HepG2 (cell line): Measurements from ENCODE around the gene PGA3. TPM values are rescaled to one million over a fixed set of nuclear protein-coding genes. Genes with fewer than 3 reads are reported as not detected.

ENCODE experiments used
- ATF6 ChIP-seq: sonication (generic); formaldehyde crosslinking; conservative IDR thresholded peaks from 2 replicates; pipeline ENCODE4 v1.4.0; 2020; ENCODE audit warnings: missing genetic modification reagents
- ELF4 ChIP-seq: sonication (generic); formaldehyde crosslinking; IDR thresholded peaks from 2 replicates; pipeline ENCODE4 v1.5.0; 2020; ENCODE audit warnings: missing genetic modification reagents, mild to moderate bottlenecking, moderate library complexity, borderline replicate concordance
- FOXC1 ChIP-seq: sonication (generic); formaldehyde crosslinking; IDR thresholded peaks from 2 replicates; pipeline ENCODE4 v1.8.0; 2022; ENCODE audit warnings: mild to moderate bottlenecking, missing genetic modification reagents, borderline replicate concordance
- ISX ChIP-seq: sonication (generic); formaldehyde crosslinking; conservative IDR thresholded peaks from 2 replicates; pipeline ENCODE4 v1.5.0; 2020; ENCODE audit warnings: missing genetic modification reagents
- PITX1 ChIP-seq: sonication (generic); formaldehyde crosslinking; IDR thresholded peaks from 2 replicates; pipeline ENCODE4 v1.5.1; 2020; ENCODE audit warnings: mild to moderate bottlenecking, missing genetic modification reagents
- PRMT3 ChIP-seq: sonication (generic); formaldehyde crosslinking; IDR thresholded peaks from 2 replicates; pipeline ENCODE4 v1.8.1; 2022; ENCODE audit warnings: low read depth, mild to moderate bottlenecking, moderate library complexity, missing genetic modification reagents, borderline replicate concordance
- ZBTB14 ChIP-seq: sonication (generic); formaldehyde crosslinking; IDR thresholded peaks from 2 replicates; pipeline ENCODE4 v1.4.0; 2020; ENCODE audit warnings: missing genetic modification reagents
- ZHX1 ChIP-seq: sonication (generic); formaldehyde crosslinking; IDR thresholded peaks from 2 replicates; pipeline ENCODE4 v1.8.1; 2022; ENCODE audit warnings: low read depth, mild to moderate bottlenecking, missing genetic modification reagents
- ZNF121 ChIP-seq: sonication (generic); formaldehyde crosslinking; IDR thresholded peaks from 2 replicates; pipeline ENCODE4 v1.5.0; 2020; ENCODE audit warnings: mild to moderate bottlenecking, missing genetic modification reagents
- ZNF256 ChIP-seq: sonication (generic); formaldehyde crosslinking; conservative IDR thresholded peaks from 2 replicates; pipeline ENCODE4 v1.4.0; 2020; ENCODE audit warnings: missing genetic modification reagents
- ZNF563 ChIP-seq: sonication (generic); formaldehyde crosslinking; IDR thresholded peaks from 2 replicates; pipeline ENCODE4 v1.8.0; 2022; ENCODE audit warnings: mild to moderate bottlenecking, moderate library complexity, missing genetic modification reagents
- polyA plus RNA-seq, 8 experiments: library from polyadenylated mRNA; depleted of rRNA in 3 of 8; stranded (reverse) in 7 of 8; unstranded in 1 of 8; fragments of >200 nt; fragmentation: Illumina TruSeq in 4 of 8; extraction: Trizol in 4 of 8; gene quantifications; 2 replicates each; pipeline versions ENCODE4 v1.2.1 to v1.2.3, GENCODE V29; 2011 to 2016; ENCODE audit warnings: low read depth in 4 of 8, missing spikeins in 1 of 8, mixed read lengths in 1 of 8; ENCODE audit not compliant: insufficient read depth in 1 of 8
- total RNA-seq, 5 experiments: library from RNA; depleted of rRNA; stranded (reverse); fragments of >200 nt; fragmentation: Illumina TruSeq; extraction: Trizol; gene quantifications; 2 replicates each; pipeline ENCODE4 v1.2.3, GENCODE V29; 2016; ENCODE audit warnings: low read depth in 1 of 5
- TF ChIP-seq, protein P1 (sequence below): sonication (generic); formaldehyde crosslinking; IDR thresholded peaks from 2 replicates; pipeline ENCODE4 v1.4.0; 2020; ENCODE audit warnings: missing genetic modification reagents, borderline replicate concordance

PGA3 gene
- total and polyA plus RNA-seq, 2 of the 13 experiments (the other 11 are each of a cell fraction or from before 2014, with no cell fraction given), result not detected

DNA sequence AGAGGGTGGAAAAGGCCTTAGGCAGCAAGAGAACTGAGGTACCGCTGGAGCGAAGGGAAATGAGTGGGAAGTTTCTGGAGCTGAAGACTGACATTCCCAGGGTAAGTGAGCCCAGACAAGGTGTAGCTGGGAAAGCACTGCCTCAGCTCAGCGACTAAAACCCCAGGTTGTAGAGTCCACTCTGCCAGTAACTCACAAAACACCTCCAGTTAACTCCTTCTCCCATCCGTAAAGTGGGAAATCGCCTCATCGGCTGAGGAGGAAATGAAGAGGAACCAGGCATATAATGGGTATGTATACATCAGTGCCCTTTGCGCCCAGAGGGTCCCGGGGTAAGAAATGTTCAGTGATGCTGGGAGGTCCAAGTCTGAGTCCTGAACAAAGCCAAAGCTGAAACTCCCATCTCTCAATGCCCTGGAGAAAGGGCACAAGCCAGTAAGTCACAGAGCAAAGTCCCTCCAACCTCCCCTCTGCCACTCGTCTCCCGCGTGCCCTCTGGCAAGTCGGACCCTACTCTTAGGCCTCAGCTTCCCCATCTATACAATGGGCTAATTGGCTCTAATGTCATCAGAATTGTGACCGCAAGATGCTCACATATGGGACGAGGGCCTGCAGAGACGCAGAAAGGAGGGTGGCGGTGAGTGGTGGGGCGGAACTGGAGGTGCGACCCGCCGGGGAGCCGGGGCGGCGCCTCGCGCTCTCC is 42.7 kb upstream of the PGA3 start (continued):
- TF ChIP-seq, protein P1, sequence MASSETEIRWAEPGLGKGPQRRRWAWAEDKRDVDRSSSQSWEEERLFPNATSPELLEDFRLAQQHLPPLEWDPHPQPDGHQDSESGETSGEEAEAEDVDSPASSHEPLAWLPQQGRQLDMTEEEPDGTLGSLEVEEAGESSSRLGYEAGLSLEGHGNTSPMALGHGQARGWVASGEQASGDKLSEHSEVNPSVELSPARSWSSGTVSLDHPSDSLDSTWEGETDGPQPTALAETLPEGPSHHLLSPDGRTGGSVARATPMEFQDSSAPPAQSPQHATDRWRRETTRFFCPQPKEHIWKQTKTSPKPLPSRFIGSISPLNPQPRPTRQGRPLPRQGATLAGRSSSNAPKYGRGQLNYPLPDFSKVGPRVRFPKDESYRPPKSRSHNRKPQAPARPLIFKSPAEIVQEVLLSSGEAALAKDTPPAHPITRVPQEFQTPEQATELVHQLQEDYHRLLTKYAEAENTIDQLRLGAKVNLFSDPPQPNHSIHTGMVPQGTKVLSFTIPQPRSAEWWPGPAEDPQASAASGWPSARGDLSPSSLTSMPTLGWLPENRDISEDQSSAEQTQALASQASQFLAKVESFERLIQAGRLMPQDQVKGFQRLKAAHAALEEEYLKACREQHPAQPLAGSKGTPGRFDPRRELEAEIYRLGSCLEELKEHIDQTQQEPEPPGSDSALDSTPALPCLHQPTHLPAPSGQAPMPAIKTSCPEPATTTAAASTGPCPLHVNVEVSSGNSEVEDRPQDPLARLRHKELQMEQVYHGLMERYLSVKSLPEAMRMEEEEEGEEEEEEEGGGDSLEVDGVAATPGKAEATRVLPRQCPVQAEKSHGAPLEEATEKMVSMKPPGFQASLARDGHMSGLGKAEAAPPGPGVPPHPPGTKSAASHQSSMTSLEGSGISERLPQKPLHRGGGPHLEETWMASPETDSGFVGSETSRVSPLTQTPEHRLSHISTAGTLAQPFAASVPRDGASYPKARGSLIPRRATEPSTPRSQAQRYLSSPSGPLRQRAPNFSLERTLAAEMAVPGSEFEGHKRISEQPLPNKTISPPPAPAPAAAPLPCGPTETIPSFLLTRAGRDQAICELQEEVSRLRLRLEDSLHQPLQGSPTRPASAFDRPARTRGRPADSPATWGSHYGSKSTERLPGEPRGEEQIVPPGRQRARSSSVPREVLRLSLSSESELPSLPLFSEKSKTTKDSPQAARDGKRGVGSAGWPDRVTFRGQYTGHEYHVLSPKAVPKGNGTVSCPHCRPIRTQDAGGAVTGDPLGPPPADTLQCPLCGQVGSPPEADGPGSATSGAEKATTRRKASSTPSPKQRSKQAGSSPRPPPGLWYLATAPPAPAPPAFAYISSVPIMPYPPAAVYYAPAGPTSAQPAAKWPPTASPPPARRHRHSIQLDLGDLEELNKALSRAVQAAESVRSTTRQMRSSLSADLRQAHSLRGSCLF, result no peak
- TF ChIP-seq ISX (CRISPR knock-in tag) (no peak), PITX1 (CRISPR knock-in tag) (no peak), ELF4 (CRISPR knock-in tag) (no peak), ZNF256 (CRISPR knock-in tag) (no peak), FOXC1 (CRISPR knock-in tag) (0 out of 2 replicates have a peak, but pooled peaks have one; percentile 8), PRMT3 (CRISPR knock-in tag) (no peak), ZNF563 (CRISPR knock-in tag) (peak; percentile 19; the same call in 1 of the 2 replicates), ATF6 (CRISPR knock-in tag) (no peak), ZHX1 (CRISPR knock-in tag) (0 out of 2 replicates have a peak, but pooled peaks have one; percentile 19), ZBTB14 (CRISPR knock-in tag) (no peak), ZNF121 (CRISPR knock-in tag) (no peak)
